ENCODE results near the gene CEP68.

CEP68 gene

DNA sequence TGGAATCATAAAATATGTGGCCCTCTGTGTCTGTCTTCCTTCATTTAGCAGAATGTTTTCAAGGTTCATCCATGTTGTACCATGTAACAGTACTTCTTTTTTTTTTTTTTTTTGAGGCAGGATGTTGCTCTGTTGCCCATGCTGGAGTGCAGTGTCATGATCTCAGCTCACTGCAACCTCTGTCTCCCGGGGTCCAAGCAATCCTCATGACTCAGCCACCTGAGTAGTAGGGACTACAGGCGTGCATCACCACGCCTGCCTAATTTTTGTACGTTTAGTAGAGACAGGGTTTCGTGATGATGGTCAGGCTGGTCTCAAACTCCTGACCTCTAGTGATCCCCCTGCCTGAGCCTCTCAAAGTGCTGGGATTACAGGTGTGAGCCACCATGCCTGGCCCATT lies 42.5 kb downstream of the CEP68 start:
- DNase-seq (ENCODE audit: low read depth, low spot score), result no peak
- CTCF ChIA-PET, result no interaction called here
- H3K4me3 ChIP-seq (ENCODE audit: low read depth, low read length), result no peak overlapping the region

DNA sequence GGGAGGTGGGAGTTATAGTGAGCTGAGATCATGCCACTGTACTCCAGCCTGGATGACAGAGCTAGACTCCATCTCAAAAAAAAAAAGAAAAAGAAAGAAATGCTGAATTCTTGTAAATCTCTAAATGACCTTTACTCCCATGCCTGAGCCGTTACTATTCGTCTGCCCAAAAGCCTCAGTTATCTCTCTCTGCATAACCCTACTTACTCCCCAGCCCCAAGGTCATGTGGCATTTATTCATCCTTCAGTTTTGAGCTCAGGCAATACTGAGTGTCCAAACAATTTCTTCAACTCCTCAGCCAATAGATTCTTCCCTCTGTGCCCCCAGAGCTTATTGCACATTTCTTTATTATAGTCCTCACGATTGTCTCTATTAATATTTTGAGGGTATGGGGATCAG lies 44.9 kb downstream of the CEP68 start:
- ChIA-PET CTCF (interaction anchor here (0.8 to 1.2 kb wide), 2 partner anchors 13 to 29 kb away, joined by 3 read pairs; partner anchors contain the start of gene RAB1A), POLR2A (interaction anchor here (0.6 kb wide), 1 partner anchor 1335 kb away, joined by 3 read pairs; no protein-coding TSS in a partner anchor)
- TF ChIP-seq, protein P1, sequence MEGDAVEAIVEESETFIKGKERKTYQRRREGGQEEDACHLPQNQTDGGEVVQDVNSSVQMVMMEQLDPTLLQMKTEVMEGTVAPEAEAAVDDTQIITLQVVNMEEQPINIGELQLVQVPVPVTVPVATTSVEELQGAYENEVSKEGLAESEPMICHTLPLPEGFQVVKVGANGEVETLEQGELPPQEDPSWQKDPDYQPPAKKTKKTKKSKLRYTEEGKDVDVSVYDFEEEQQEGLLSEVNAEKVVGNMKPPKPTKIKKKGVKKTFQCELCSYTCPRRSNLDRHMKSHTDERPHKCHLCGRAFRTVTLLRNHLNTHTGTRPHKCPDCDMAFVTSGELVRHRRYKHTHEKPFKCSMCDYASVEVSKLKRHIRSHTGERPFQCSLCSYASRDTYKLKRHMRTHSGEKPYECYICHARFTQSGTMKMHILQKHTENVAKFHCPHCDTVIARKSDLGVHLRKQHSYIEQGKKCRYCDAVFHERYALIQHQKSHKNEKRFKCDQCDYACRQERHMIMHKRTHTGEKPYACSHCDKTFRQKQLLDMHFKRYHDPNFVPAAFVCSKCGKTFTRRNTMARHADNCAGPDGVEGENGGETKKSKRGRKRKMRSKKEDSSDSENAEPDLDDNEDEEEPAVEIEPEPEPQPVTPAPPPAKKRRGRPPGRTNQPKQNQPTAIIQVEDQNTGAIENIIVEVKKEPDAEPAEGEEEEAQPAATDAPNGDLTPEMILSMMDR (IDR thresholded peaks at IDR 0.05; ENCODE audit: insufficient read depth, low read length, missing control alignments), result no peak

More for the DNA sequence above, 42.5 kb downstream of the CEP68 start:
- POLR2A ChIA-PET, result no interaction called here
- TF ChIP-seq, protein P1 (IDR thresholded peaks at IDR 0.05; ENCODE audit: insufficient read depth, low read length, missing control alignments), result no peak

DNA sequence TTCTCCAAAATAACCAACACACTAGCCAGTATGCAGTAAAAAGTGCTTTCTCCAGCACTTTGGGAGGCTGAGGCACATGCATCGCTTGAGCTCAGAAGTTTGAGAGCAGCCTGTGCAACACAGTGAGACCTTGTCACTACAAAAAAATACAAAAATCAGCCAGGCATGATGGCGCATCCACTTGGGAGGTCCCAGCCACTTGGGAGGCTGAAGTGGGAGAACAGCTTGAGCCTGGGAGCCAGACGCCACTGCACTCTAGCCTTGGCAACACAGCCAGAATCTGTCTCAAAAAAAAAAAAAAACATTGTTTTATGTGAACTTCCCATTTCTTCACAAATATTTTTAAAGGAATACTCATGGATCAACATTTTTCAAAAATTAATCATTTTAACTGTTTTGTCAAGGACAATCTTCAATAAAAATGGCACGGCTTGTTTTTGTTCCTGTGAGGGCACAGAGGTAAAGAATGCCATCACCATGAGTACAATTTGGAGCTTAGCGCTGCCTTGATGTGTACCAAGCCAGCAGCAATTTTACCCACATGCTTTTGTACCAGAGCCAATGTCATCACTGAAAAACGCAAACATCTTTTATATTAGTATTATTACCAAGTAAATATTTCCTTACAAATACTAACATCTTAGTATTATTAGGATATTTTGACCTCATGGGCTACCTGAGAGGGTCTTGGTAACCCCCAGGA lies 46.9 kb downstream of the CEP68 start:
- TF ChIP-seq, protein P1 (IDR thresholded peaks at IDR 0.05; ENCODE audit: insufficient read depth, low read length, missing control alignments), result no peak
- POLR2A ChIA-PET, result interaction anchor here (0.7 kb wide), 1 partner anchor 183 kb away, joined by 3 read pairs; no protein-coding TSS in a partner anchor
- no peak overlapping the region for H3K4me3 ChIP-seq (ENCODE audit: low read depth, low read length)
- DNase-seq (ENCODE audit: low read depth, low spot score), result no peak
- CTCF ChIA-PET, result interaction anchor here (0.8 kb wide), 1 partner anchor 36 kb away, joined by 3 read pairs; no protein-coding TSS in a partner anchor

More for the DNA sequence above, 44.9 kb downstream of the CEP68 start:
- DNase-seq (ENCODE audit: low read depth, low spot score), result no peak
- no peak overlapping the region for H3K4me3 ChIP-seq (ENCODE audit: low read depth, low read length)

DNA sequence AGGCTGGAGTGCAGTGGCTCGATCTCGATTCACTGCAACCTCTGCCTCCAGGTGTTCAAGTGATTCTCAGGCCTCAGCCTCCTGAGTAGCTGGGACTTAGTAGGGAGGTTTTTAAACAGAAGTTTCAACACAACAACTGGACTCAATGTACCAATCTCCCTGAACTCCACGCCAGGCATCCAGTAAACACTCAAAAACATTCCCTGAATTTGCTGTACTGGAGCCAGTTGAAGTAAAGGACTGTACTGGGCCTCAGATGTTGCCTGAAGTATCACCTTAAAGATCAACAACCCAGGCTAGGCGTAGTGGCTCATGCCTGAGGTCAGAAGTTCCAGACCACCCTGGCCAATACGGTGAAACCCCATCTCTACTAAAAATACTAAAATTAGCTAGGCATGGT lies 51.3 kb downstream of the CEP68 start:
- no peak overlapping the region for H3K4me3 ChIP-seq (ENCODE audit: low read depth, low read length)
- TF ChIP-seq, protein P1 (IDR thresholded peaks at IDR 0.05; ENCODE audit: insufficient read depth, low read length, missing control alignments), result no peak
- DNase-seq (ENCODE audit: low read depth, low spot score), result no peak
- ChIA-PET POLR2A (no interaction called here), CTCF (no interaction called here)

DNA sequence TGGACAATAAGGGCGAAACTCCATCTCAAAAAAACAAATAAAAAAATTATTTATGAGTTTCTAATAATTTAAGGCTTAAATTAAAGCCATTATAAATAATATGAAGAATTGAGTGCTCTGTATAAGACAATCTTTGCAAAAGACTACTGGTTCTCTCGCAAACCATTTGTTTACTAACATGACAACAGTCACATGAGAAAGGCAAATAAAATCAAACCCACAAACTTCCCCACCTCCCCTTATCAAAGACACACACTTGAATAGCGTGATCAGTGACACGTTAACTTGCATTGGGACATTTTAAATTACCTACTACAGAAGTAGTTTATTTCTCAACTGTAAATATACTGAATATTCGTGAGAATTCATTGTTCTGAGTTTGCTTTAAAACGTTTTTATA lies 52.6 kb downstream of the CEP68 start:
- H3K4me3 ChIP-seq (ENCODE audit: low read depth, low read length), result no peak overlapping the region
- CTCF ChIA-PET, result no interaction called here
- POLR2A ChIA-PET, result no interaction called here
- TF ChIP-seq, protein P1 (IDR thresholded peaks at IDR 0.05; ENCODE audit: insufficient read depth, low read length, missing control alignments), result no peak
- no peak for DNase-seq (ENCODE audit: low read depth, low spot score)

DNA sequence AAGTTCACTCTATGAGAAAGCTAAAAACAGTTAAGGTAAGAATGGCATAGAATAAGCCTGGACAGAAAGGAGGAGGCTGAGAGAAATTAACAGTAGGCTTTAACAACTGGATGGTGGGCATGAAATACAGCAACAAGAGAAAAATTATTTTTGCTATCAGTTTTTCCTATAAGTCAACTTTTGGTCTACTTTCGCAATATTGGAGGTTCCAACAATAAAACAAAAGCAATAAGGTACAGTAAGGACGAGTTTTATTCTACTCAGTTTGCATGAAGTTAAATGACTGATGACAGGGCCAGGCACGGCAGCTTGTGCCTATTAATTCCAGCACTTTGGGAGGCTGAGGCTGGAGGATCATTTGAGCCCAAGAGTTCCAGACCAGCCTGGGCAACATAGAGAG lies 56.4 kb downstream of the CEP68 start:
- ChIA-PET CTCF (interaction anchor here (1.4 kb wide), 1 partner anchor 16 kb away, joined by 3 read pairs; no protein-coding TSS in a partner anchor), POLR2A (interaction anchor here (1.0 to 1.7 kb wide), 2 partner anchors 10 to 17 kb away, joined by 3 to 5 read pairs; partner anchors contain the start of gene RAB1A)
- H3K4me3 ChIP-seq (ENCODE audit: low read depth, low read length), result no peak overlapping the region
- TF ChIP-seq, protein P1 (IDR thresholded peaks at IDR 0.05; ENCODE audit: insufficient read depth, low read length, missing control alignments), result no peak
- DNase-seq (ENCODE audit: low read depth, low spot score), result no peak

Data from AG04449 (cell line).